Ishikawa (cell line): ENCODE results near the gene SLC17A9.

Experiments used
- CREB1 ChIP-seq: IDR thresholded peaks from 2 replicates; pipeline ENCODE4 v1.6.1; 2012; ENCODE audit warnings: low read depth
- NFIC ChIP-seq: IDR thresholded peaks from 2 replicates; pipeline ENCODE4 v1.6.1; 2012
- RAD21 ChIP-seq: IDR thresholded peaks from 2 replicates; pipeline ENCODE4 v1.6.1; 2012; ENCODE audit warnings: low read depth
- YY1 ChIP-seq: IDR thresholded peaks from 2 replicates; pipeline ENCODE4 v1.6.1; 2012; ENCODE audit warnings: low read depth
- TF ChIP-seq, protein P1 (sequence below): IDR thresholded peaks from 2 replicates; pipeline ENCODE4 v1.6.1; 2012; ENCODE audit warnings: low read depth, mild to moderate bottlenecking

DNA sequence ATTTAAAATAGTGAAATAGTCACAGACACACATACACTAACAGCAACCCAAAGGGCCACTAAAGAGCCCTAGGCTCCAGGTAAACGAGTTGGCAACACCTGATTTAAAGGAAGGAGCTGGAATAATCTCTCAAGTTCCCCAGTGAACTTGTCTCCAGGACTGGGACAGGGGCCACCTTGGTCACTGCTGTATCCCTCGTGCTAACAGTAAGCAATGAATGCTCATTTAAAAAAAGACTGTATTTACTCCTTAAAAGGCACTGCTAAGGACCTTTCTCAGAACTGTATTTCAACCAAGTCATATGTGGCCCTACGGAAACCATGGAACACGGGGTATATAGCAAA lies 27.5 kb upstream of the SLC17A9 start:
- no peak for TF ChIP-seq NFIC
- TF ChIP-seq RAD21 = no peak
- no peak for TF ChIP-seq CREB1
- TF ChIP-seq, protein P1, sequence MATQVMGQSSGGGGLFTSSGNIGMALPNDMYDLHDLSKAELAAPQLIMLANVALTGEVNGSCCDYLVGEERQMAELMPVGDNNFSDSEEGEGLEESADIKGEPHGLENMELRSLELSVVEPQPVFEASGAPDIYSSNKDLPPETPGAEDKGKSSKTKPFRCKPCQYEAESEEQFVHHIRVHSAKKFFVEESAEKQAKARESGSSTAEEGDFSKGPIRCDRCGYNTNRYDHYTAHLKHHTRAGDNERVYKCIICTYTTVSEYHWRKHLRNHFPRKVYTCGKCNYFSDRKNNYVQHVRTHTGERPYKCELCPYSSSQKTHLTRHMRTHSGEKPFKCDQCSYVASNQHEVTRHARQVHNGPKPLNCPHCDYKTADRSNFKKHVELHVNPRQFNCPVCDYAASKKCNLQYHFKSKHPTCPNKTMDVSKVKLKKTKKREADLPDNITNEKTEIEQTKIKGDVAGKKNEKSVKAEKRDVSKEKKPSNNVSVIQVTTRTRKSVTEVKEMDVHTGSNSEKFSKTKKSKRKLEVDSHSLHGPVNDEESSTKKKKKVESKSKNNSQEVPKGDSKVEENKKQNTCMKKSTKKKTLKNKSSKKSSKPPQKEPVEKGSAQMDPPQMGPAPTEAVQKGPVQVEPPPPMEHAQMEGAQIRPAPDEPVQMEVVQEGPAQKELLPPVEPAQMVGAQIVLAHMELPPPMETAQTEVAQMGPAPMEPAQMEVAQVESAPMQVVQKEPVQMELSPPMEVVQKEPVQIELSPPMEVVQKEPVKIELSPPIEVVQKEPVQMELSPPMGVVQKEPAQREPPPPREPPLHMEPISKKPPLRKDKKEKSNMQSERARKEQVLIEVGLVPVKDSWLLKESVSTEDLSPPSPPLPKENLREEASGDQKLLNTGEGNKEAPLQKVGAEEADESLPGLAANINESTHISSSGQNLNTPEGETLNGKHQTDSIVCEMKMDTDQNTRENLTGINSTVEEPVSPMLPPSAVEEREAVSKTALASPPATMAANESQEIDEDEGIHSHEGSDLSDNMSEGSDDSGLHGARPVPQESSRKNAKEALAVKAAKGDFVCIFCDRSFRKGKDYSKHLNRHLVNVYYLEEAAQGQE = no peak
- TF ChIP-seq YY1 = no peak
